Astrocyte (in vitro differentiated cells and primary cell): ENCODE results near the gene NSF. TPM values are rescaled to one million over a fixed set of nuclear protein-coding genes. Genes with fewer than 3 reads are reported as not detected.
A peak's percentile ranks its signal among the peaks of the same experiment; 100 is the strongest.

ENCODE experiments used
- DNase-seq: peaks from one replicate; pipeline ENCODE4 v3.0.0-alpha.2; 2010; ENCODE audit warnings: low read depth
- FAIRE-seq: peaks from 2 replicates; lab custom pipeline; 2011; peaks lifted over from hg19 to GRCh38; lab: Jason Lieb, UNC
- H2AFZ ChIP-seq: 2 replicates; pipeline ENCODE4 v1.6.0; 2012; ENCODE audit warnings: low read depth, low read length, inconsistent platforms
- H3K27ac ChIP-seq: 2 replicates; pipeline ENCODE4 v1.5.1; 2011; ENCODE audit warnings: low read depth, low read length, inconsistent platforms
- H3K27me3 ChIP-seq: 2 replicates; pipeline ENCODE4 v1.6.0; 2011; ENCODE audit warnings: low read length, inconsistent platforms; ENCODE audit not compliant: insufficient read depth
- H3K36me3 ChIP-seq: 2 replicates; pipeline ENCODE4 v1.5.1; 2011; ENCODE audit warnings: low read length, inconsistent platforms; ENCODE audit not compliant: insufficient read depth
- H3K4me1 ChIP-seq: 2 replicates; pipeline ENCODE4 v1.5.1; 2011; ENCODE audit warnings: low read length, inconsistent platforms; ENCODE audit not compliant: insufficient read depth
- H3K4me2 ChIP-seq: 2 replicates; pipeline ENCODE4 v1.6.0; 2012; ENCODE audit warnings: low read length, inconsistent platforms
- H3K4me3 ChIP-seq: 2 replicates; pipeline ENCODE4 v1.5.1; 2011; ENCODE audit warnings: low read depth, mild to moderate bottlenecking, low read length, inconsistent platforms; ENCODE audit not compliant: insufficient read depth
- H3K79me2 ChIP-seq: 2 replicates; pipeline ENCODE4 v1.6.0; 2012; ENCODE audit warnings: mild to moderate bottlenecking, low read length, inconsistent platforms; ENCODE audit not compliant: insufficient read depth
- H3K9ac ChIP-seq: 2 replicates; pipeline ENCODE4 v1.6.0; 2012; ENCODE audit warnings: mild to moderate bottlenecking, low read length, inconsistent platforms
- H3K9me3 ChIP-seq: 2 replicates; pipeline ENCODE4 v1.5.1; 2012; ENCODE audit warnings: low read depth, mild to moderate bottlenecking, low read length, inconsistent platforms; ENCODE audit not compliant: insufficient read depth
- H4K20me1 ChIP-seq: 2 replicates; pipeline ENCODE4 v1.6.0; 2012; ENCODE audit warnings: low read length, inconsistent platforms; ENCODE audit not compliant: insufficient read depth
- H3K27ac Mint-ChIP-seq: one replicate; pipeline ENCODE4 v1.8.0; 2021; ENCODE audit warnings: mild to moderate bottlenecking, mixed read lengths; ENCODE audit not compliant: unreplicated experiment
- H3K27me3 Mint-ChIP-seq: one replicate; pipeline ENCODE4 v1.8.0; 2021; ENCODE audit warnings: low read depth, mixed read lengths; ENCODE audit not compliant: unreplicated experiment
- H3K36me3 Mint-ChIP-seq: one replicate; pipeline ENCODE4 v1.8.0; 2021; ENCODE audit warnings: low read depth, mixed read lengths; ENCODE audit not compliant: unreplicated experiment
- H3K4me1 Mint-ChIP-seq: one replicate; pipeline ENCODE4 v1.8.0; 2021; ENCODE audit warnings: low read depth, mixed read lengths; ENCODE audit not compliant: unreplicated experiment
- H3K4me3 Mint-ChIP-seq: one replicate; pipeline ENCODE4 v1.8.0; 2021; ENCODE audit warnings: mild to moderate bottlenecking, moderate library complexity, mixed read lengths; ENCODE audit not compliant: unreplicated experiment
- H3K9me3 Mint-ChIP-seq: one replicate; pipeline ENCODE4 v1.8.0; 2021; ENCODE audit warnings: mild to moderate bottlenecking, mixed read lengths; ENCODE audit not compliant: unreplicated experiment
- CTCF ChIP-seq: IDR thresholded peaks from 2 replicates; pipeline ENCODE4 v1.5.1; 2011; ENCODE audit warnings: low read depth, mild to moderate bottlenecking, inconsistent platforms, low read length, moderate library complexity; ENCODE audit not compliant: insufficient read depth
- EZH2 ChIP-seq: IDR thresholded peaks from 2 replicates; pipeline ENCODE4 v1.6.1; 2012; ENCODE audit warnings: mild to moderate bottlenecking, low read length, inconsistent platforms; ENCODE audit not compliant: insufficient read depth
- total RNA-seq: library from RNA; stranded (reverse); gene quantifications from 2 replicates; pipeline ENCODE4 v1.2.1, GENCODE V29; 2021

Gene NSF
- total RNA-seq, 1 donor from 2014 or later = 83.4 TPM

DNA sequence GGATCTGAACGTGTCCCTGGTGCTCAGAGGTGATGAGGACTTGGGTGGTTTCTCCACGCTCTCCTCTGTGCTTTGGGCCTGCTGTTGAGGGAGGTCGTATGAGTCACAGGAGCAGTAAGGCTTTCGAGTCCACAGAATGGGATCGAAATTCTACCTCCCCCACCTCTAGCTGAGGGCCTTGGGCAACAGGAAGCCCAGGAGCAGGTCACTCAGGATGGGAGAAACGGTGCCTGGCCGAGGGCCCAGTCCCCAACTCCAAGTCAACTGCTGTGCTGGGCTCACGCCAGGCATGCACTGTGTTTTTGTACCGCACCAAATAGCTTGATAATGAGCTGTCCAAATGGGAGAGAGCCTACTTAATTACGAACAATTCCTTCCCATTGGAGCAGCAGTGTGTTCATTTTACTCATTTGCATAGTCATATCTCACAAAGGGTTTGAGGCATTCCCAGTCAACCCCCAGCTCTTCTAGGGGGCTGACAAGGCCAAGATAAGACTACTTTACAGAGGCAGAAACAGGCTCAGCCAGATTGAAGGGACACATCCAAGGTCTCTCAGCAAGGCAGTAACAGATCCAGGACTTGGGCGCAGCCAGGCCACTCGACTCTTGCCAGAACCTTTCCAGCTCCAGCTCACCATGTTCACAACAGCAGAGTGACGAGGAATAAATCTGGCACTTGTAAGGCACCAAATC, 174.4 kb downstream of the NSF start:
- Histone ChIP-seq H3K79me2 (no peaks in the 10 kb centered on the region), H3K27ac (peak overlapping the region; percentile 46), H3K9me3 (no peaks in the 10 kb centered on the region), H3K27me3 (no peaks in the 10 kb centered on the region), H2AFZ (peak overlapping the region; percentile 41), H3K4me3 (no peak overlapping the region), H3K36me3 (no peaks in the 10 kb centered on the region), H4K20me1 (no peaks in the 10 kb centered on the region), H3K9ac (peak overlapping the region; percentile 7), H3K4me2 (peak overlapping the region; percentile 63), H3K4me1 (peaks cover 26% of the 10 kb centered on the region)
- DNase-seq (peak; percentile 87), FAIRE-seq (peak; percentile 95)
- Mint-ChIP-seq H3K36me3 (peaks cover 4% of the 10 kb centered on the region), H3K4me1 (peaks cover 7% of the 10 kb centered on the region), H3K4me3 (no peak overlapping the region), H3K27me3 (peaks cover 7% of the 10 kb centered on the region), H3K9me3 (no peaks in the 10 kb centered on the region), H3K27ac (no peak overlapping the region)
- TF ChIP-seq CTCF (no peak), EZH2 (no peak)

- FAIRE-seq (no peak), DNase-seq (no peak)
- Mint-ChIP-seq H3K9me3 (no peaks in the 10 kb centered on the region), H3K27ac (no peak overlapping the region), H3K4me1 (peaks cover 7% of the 10 kb centered on the region), H3K36me3 (peaks cover 4% of the 10 kb centered on the region), H3K4me3 (no peak overlapping the region), H3K27me3 (peaks cover 7% of the 10 kb centered on the region)
- Histone ChIP-seq H3K4me1 (peaks cover 26% of the 10 kb centered on the region), H3K27ac (peak overlapping the region; percentile 46), H3K27me3 (no peaks in the 10 kb centered on the region), H2AFZ (peak overlapping the region; percentile 19), H3K4me2 (peak overlapping the region; percentile 63), H4K20me1 (no peaks in the 10 kb centered on the region), H3K9ac (no peak overlapping the region), H3K9me3 (no peaks in the 10 kb centered on the region), H3K4me3 (no peak overlapping the region), H3K36me3 (no peaks in the 10 kb centered on the region), H3K79me2 (no peaks in the 10 kb centered on the region)
- TF ChIP-seq CTCF = no peak
- no peak for TF ChIP-seq EZH2
These were observed 175.0 kb downstream of the NSF start for GRCh38 chr17:46765453-46765852.
